SK-N-MC (cell line): Measurements from ENCODE around the gene SNX18.

Experiments used
- EZH2 ChIP-seq: fragments of 200-600 bp; sonication (generic); IDR thresholded peaks from one replicate; pipeline ENCODE4 v1.6.1; 2017; ENCODE audit warnings: antibody characterized with exemption
- FOXP2 ChIP-seq: optimal IDR thresholded peaks from 2 replicates; pipeline ENCODE3; 2011; ENCODE audit warnings: mild to moderate bottlenecking, moderate library complexity; ENCODE audit not compliant: insufficient read depth; ENCODE audit errors: extremely low read length, control extremely low read depth
- POLR2AphosphoS5 ChIP-seq: IDR thresholded peaks from 2 replicates; pipeline ENCODE4 v1.6.1; 2012; ENCODE audit warnings: mild to moderate bottlenecking, low read depth, low read length, borderline replicate concordance

DNA sequence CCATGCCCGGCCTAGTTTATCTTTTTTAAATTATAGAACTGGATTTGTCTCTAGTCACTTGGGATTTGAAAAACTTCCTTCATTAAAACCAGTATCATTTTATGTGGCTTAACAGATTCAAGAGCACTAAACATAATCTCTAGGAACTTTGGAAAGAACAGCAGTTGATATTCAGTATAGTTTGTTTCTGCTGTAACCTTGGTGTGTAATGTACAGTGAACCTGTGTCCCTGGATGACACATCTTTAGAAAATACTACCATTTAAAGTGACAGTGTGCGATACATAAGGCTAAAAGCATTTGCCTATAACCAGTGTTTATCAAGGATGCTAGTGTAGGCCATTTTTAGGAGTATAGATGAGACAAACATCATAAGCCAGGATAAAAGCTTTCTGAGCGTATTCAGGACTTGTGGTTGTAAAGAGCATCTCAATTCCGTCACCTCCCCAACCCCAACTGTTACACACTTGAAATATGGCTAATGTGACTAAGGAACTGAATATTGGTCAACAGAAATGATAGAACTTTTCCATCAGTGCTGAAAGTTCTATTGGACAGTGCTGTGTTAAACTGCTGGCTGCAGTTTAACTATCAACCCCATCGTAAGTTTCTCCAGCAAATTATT, 4.4 kb downstream of the SNX18 start:
- TF ChIP-seq EZH2 (no peak), POLR2AphosphoS5 (no peak), FOXP2 (no peak)
